Measurements from ENCODE around the gene PHIP.
"Not testable (repeated sequence)": the region's sequence is repeated elsewhere in the genome, so short reads cannot be mapped to it uniquely, and the experiment has no call there.

Gene PHIP

DNA sequence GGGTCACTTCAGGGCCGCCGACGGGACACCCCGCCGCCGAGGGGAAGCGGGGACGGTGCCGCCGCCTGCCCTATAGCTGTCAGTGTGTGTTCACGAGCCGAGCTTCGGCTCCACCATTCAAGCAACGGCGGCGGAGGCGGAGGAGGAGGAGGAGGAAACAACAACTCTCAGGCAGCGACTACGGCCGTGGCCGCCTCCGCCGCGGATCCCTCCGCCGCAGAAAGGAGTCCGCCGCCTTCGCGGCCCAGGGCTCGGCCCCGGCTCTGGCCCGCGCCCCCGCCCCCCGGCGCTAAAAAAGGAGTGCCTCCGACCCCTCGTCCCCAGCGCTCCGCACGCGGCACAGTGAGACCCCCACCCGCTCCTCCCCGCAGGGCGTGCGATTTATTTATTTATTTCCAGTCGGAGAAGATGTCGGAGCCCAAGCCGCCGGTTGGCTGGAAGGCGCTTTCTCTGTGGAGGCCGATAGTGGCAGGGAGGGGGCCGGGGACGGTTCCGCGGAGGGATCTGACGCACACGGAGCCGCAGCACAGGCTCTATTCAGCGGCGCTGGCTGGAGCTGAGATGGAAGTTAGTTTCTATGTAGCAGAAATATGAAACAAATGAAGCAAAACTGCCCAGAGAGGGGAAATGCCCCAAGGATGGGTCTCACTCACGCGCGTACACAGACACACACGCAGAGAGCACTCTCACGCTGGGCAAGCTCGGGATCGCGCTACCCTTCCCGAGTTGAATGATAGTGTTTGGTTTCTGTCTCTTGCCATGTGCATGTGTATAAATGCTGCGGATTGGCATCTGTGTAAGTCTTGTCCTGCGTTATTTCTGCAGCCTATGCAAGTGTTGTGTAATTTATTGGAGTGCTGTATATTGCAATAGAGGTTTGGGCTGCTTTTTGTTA lies at the start of gene PHIP:
PHIP (minus strand) TSS at position 180 of the 895 bp plus-strand sequence. CDS start 186 bp downstream, outside the sequence.
- FAIRE-seq: no peak
- DNase-seq (ENCODE audit: low spot score): peak; percentile 70

GRCh38 chr6:79127660-79128059 lies 49.6 kb upstream of the PHIP start:
- DNase-seq (ENCODE audit: low spot score) (peak; percentile 2), FAIRE-seq (no peak)

DNA sequence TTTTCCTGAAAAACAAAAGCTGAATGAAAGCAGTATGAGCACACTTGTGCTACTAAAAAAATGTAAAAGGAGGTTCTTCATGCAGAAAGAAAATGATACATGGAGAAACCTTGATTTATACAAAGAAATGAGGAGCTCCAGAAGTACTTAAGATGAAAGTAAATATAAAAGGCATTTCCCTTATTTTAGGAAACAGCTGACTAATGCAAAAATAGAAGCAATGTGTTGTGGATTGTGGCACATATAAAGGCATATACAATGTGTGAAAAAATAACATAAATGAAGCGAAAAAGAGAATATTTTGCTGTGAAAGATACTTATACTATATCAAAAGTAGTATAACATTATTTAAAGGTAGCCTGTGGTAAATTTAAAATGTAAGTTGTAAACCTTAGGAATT lies 41.2 kb upstream of the PHIP start:
- DNase-seq (ENCODE audit: low spot score) (no peak), FAIRE-seq (no peak)

- FAIRE-seq: no peak
- peak; percentile 3 for DNase-seq (ENCODE audit: low spot score)
Observed at GRCh38 chr6:79117752-79118151, 39.7 kb upstream of the PHIP start.

DNA sequence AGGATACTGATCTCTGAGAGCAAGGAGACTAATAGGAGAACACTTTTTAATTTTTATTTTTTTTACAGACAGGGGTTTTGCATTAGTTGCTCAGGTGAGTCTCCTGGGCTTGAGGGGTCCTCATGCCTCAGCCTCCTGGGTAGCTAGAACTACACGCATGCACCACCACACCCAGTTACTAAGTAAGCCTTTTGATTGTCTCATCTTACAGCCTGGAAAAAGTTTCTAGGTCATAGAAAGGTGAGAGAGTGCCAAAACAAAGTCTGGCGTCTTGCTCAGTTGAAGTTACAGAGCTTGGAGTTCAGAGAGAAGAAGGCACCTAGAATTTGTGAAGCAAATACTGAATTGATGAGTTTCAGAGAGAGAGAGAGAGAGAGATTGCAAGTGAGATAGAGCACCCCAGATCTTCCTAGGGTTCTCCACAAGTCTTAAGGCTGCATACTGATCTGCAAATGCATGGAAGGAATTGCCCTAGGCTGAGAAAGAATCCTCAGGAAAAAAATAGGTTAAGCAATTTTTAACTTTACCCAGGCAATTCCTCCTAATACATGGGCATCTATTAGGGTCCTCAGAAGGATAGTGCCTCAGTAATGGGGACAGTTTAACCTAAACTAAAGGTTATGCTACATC lies 37.6 kb upstream of the PHIP start:
- no peak for DNase-seq (ENCODE audit: low spot score)
- FAIRE-seq: no peak

GRCh38 chr6:79111549-79111948 lies 33.5 kb upstream of the PHIP start:
- FAIRE-seq (no peak), DNase-seq (ENCODE audit: low spot score) (no peak)

DNA sequence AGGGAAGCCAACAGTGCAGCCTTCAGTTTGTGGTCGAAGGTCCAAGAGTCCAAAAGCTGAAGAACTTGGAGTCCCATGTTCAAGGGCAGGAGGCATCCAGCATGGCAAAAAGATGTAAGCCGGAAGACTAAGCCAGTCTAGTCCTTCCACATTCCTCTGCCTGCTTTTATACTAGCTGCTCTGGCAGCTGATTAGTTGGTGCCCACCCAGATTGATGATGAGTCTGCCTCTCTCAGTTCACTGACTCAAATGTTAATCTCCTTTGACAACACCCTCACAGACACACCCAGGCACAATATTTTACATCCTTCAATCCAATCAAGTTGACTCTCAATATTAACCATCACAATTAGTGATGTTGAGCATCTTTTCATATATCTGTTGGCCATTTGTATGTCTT lies 23.1 kb upstream of the PHIP start:
- FAIRE-seq: no peak

GRCh38 chr6:79100304-79100703 lies 22.2 kb upstream of the PHIP start:
- FAIRE-seq: no peak
- DNase-seq (ENCODE audit: low spot score): no peak

More for the DNA sequence above, 23.1 kb upstream of the PHIP start:
- no peak for DNase-seq (ENCODE audit: low spot score)

GRCh38 chr6:79094938-79095337 lies 16.9 kb upstream of the PHIP start:
- FAIRE-seq: no peak

DNA sequence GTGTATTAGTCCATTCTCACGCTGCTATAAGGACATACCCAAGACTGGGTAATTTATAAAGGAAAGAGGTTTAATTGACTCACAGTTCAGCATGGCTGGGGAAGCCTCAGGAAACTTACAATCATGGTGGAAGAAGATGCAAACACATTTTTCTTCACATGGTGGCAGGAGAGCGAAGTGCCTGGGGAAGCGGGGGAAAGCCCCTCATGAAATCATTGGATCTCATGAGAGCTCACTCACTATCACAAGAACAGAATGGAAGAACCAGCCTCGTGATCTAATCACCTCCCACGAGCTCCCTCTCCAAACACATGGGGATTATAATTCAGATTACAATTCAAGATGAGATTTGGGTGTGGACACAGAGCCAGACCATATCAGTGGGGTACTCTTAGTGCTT lies 13.7 kb upstream of the PHIP start:
- FAIRE-seq: not testable (repeated sequence)

More at GRCh38 chr6:79094938-79095337, 16.9 kb upstream of the PHIP start:
- DNase-seq (ENCODE audit: low spot score): no peak

DNA sequence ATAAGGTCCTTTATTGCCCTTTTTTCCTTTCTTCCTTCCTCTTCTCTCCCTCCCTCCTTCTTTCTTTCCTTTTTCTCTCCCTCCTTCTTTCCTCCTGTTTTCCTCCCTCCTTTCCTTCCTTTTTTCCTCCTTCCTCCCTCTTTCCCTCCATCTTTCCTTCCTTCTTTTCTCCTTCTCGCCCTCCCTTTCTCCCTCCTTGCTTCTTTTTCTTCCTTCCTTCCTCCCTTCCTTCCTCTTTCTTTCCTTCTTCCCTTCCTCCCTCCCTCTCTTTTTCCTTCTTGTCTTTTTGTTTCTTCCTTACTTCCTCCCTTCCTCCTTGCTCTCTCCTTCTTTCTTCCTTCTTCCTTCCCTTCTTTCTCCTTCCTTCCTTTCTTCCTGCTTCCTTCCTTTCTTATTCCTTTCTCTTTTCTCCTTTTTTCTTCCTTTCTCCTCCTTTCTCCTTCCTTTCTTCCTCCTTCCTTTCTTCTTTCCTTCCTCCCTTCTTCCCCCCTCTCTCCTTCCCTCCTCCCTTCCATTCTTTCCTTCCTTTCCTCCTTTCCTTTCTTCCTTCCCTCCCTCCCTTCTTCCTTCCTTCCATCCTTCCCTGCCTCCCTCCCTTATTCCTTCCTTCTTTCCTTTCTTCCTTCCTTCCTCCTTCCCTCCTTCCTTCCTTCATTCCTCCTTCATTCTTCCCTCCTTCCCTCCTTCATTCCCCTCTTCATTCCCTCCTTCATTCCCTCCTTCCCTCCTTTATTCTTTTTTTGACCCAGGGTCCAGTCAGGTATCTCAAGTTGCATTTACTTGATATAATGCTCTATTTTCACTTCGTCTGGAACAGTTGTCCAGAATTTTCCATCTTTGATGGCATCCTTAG lies 11.7 kb upstream of the PHIP start:
- no peak for DNase-seq (ENCODE audit: low spot score)
- no peak for FAIRE-seq

More for the DNA sequence above, 13.7 kb upstream of the PHIP start:
- DNase-seq (ENCODE audit: low spot score): not testable (repeated sequence)

DNA sequence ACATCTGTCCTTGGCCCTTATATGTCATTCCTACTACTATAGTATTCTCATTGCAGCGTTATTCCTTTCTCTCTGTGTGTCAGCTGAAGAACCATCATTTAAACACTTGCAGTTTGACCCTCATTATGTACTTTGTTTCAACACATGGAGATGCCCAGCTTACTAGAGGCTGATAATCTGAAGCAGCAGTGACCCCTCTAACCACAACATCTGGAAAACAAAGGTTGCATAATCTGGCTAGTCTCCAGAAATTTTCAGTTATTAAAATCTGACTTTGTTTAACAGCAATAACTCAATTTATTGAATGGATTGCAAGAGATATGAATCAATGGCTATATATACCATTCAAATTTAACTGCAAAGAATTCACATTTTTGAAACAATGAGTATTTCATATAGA lies 6.6 kb upstream of the PHIP start:
- FAIRE-seq: no peak
- DNase-seq (ENCODE audit: low spot score): no peak

DNA sequence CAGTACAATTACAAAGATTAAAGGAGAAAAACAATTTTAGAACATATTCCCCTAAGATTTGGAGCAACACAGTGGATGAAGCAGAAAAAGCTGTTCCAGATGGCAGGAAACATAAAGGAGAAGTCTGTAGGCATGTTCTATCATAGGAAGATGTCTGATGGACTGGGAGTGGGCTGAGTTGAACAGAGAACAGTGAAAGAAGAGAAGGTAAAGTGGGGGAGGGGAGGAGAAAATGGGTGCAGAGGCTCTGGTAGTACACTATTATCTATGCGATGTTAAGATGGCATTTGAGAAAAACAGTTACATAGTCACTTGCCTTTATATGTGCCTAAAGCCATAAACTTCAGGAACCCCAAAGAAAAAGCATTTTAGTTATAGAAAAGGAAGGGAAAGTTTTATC lies 4.2 kb upstream of the PHIP start:
- DNase-seq (ENCODE audit: low spot score) (no peak), FAIRE-seq (no peak)

DNA sequence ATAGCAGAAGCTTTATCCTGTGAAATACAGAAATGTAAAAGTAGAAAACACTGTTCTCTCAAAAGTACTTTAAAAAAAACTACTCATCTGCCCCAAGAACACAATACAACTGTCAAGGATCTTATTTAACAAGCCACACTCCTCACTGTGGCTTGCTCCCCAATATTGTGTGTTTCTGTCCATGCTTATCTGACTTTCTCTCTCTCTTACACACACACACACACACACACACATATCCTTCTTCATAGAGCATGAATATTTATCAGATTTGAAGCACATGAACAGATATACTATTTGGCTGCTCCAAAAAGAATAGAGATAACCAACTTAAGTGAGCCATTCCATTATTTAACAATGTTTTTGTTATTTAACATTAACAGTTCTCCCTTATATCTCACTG lies 3.6 kb upstream of the PHIP start:
- FAIRE-seq: no peak
- DNase-seq (ENCODE audit: low spot score): no peak

DNA sequence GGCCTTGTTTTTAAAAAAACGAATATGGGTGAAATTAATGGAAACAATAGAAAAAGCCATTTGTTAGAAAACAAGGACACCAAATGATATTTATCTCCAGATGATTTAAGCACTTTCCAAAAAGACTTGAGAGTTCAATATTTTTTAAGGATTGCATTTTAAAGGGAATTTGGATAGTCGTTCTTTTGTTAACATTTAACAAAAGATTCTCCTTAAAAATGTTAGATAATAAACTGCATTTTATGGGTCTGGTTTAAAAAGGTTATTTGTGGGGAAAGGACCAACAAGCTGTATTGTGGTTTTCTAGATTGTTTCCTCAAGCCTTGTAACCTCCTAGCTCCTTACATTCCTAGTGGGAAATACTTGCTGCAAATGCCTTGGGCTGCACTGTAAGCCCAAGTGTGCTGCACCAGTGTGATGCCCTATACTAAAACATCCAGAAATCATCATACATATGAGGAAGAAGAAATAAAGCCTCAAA lies 1.5 kb upstream of the PHIP start:
- FAIRE-seq: no peak
- peak; percentile 3 for DNase-seq (ENCODE audit: low spot score)

DNA sequence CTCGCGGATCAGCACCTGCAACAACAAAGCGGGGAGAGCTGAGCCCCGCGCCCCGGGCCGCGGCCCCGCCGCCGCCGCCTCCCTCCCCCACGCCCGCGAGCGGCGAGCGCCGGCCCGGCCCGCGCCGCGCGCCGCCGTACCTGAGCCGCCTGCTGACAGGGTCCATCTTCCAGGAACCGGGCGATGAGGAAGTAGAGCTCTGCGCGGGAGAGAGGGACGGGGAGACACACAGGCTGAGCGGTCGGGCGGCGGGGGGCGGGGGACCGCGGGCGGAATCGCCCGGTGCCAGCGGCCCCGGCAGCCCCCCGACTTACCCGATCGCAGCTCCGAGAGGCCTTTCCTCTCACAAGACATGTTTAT lies 359 bp downstream of the PHIP start:
- DNase-seq (ENCODE audit: low spot score) (peak; percentile 29), FAIRE-seq (no peak)

DNA sequence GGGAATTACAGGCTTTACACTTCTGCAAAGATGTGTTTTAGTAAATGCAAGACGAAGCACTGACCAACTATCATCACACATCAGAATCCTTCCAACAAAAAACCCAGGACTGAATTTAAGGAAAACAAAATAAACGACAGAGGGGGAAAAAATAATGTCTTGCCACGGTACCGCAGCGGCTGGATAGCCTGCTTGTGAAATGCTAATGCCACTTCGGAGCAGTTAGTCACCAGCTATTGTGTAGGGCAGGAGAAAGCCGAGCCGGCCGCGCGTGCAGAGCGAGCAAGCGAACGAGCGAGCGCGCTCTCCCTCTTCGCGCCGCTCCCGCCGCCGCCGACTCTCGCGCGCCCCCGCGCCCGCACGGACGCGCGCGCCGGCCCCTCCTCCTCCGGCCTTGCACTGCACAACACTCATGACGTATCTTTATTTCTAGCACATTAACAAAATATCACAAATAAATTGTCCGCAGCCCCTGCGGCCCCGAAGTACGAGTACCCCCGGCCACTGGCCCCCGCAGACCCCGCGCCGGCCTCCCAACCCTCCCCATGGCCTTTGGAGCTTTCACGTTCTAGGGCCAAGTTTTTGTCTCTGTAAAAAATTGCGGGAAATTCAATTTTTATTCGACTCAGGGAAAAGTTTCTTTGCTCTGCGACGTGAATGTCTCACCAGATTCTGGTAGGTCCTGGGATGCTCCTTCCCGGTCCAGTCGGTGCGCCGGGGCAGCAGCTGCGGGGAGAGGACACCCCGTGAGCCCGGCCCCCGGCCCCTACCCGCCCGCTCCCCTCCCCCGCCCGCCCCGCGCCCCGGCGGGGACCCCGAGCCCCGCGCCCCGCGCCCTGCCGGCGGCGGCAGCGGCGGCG lies 1.0 kb downstream of the PHIP start:
- no peak for FAIRE-seq

DNA sequence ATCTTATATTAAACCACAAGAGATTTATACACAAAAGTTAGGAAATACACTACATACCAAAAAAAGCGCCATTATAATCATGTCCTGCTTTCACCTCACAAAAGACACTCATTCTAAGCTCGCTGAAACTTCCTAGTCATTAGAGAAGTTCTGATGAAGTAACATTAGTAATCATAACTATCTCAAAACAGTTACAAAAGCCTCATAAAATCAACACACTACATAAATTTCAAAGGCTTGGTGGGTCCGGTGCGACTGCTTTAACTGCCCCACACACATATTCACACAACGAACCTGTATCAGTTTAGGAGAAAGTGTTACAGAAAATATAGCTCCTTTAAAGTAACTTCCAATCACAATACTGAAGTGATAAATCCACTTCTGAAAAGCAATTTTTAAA lies 1.9 kb downstream of the PHIP start:
- DNase-seq (ENCODE audit: low spot score): no peak
- no peak for FAIRE-seq

More for the DNA sequence above, 1.0 kb downstream of the PHIP start:
- DNase-seq (ENCODE audit: low spot score): peak; percentile 78

- no peak for FAIRE-seq
- DNase-seq (ENCODE audit: low spot score): no peak
Observed at GRCh38 chr6:79073888-79074287, 4.2 kb downstream of the PHIP start.

DNA sequence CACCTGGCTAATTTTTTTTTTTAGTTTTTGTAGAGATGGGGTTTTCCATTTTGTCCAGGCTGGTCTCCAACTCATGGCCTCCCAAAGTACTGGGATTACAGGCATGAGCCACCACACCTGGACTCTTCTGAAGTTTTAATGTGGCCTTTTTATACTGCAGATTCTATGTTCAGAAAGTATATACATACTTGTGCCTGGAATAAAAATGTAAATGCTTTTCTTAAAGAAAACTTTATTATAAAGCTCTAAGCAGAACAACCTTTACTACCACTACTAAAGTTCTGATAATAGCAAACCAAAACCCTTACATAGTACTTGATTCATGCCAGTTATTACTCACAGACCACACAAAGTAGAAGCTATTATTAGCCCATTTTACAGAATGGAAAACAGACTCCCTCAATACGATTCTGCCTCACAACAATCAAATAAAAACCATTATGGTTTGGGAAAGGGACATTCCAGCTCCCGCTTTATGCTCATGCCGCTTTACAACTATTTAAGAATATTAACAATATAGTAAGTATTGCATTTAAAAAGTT lies 5.3 kb downstream of the PHIP start:
- no peak for DNase-seq (ENCODE audit: low spot score)
- FAIRE-seq: no peak
